GM23338 (cell line): ENCODE data around the gene MYLK4. TPM values are rescaled to one million over a fixed set of nuclear protein-coding genes. Genes with fewer than 3 reads are reported as not detected.
A peak's percentile ranks its signal among the peaks of the same experiment; 100 is the strongest.

ENCODE experiments used
- ATAC-seq: fragments of 200-7000 bp; cut with Tn5 transposase; 3 replicates; pipeline ENCODE4 v1.9.1; 2020
- DNase-seq: peaks from one replicate; pipeline ENCODE4 v3.0.0-alpha.2; 2015; ENCODE audit warnings: low spot score
- H2AFZ ChIP-seq: fragments of 200-600 bp; sonication (generic); 2 replicates; pipeline ENCODE4 v1.8.0; 2016; ENCODE audit warnings: antibody characterized with exemption, mild to moderate bottlenecking, moderate library complexity
- H3F3A ChIP-seq: fragments of 200-600 bp; sonication (generic); replicated peaks from 2 replicates; pipeline ENCODE4 v1.8.0; 2017; ENCODE audit warnings: antibody characterized with exemption, mixed run types, low read depth
- H3K27ac ChIP-seq: fragments of 200-600 bp; sonication (generic); 2 replicates; pipeline ENCODE4 v1.6.1; 2016; ENCODE audit warnings: low read depth
- H3K27me3 ChIP-seq: fragments of 200-600 bp; sonication (generic); 2 replicates; pipeline ENCODE4 v1.8.0; 2016; ENCODE audit warnings: mild to moderate bottlenecking, mixed run types, moderate library complexity; ENCODE audit not compliant: insufficient read depth
- H3K36me3 ChIP-seq: fragments of 200-600 bp; sonication (generic); 2 replicates; pipeline ENCODE4 v1.8.0; 2016; ENCODE audit warnings: mild to moderate bottlenecking; ENCODE audit not compliant: insufficient read depth
- H3K4me1 ChIP-seq: fragments of 200-600 bp; sonication (generic); 2 replicates; pipeline ENCODE4 v1.8.0; 2016; ENCODE audit warnings: mild to moderate bottlenecking, moderate library complexity; ENCODE audit not compliant: insufficient read depth
- H3K4me2 ChIP-seq: fragments of 200-600 bp; sonication (generic); 2 replicates; pipeline ENCODE4 v1.7.1; 2017; ENCODE audit warnings: mixed run types
- H3K4me3 ChIP-seq: fragments of 200-600 bp; sonication (generic); 2 replicates; pipeline ENCODE4 v1.6.1; 2016; ENCODE audit warnings: mixed run types
- H3K79me2 ChIP-seq: fragments of 200-600 bp; sonication (generic); replicated peaks from 2 replicates; pipeline ENCODE4 v1.8.0; 2017; ENCODE audit warnings: mild to moderate bottlenecking; ENCODE audit not compliant: insufficient read depth
- H3K9me2 ChIP-seq: fragments of 200-600 bp; sonication (generic); 2 replicates; pipeline ENCODE4 v1.8.0; 2017; ENCODE audit not compliant: insufficient read depth
- H4K20me1 ChIP-seq: fragments of 200-600 bp; sonication (generic); replicated peaks from 2 replicates; pipeline ENCODE4 v1.8.0; 2017; ENCODE audit warnings: mild to moderate bottlenecking; ENCODE audit not compliant: insufficient read depth
- H3K27ac Mint-ChIP-seq: 2 replicates; pipeline ENCODE4 v1.8.0; 2020; ENCODE audit warnings: inconsistent platforms, mild to moderate bottlenecking, moderate library complexity, mixed read lengths
- H3K27me3 Mint-ChIP-seq: 3 replicates; pipeline ENCODE4 v1.8.0; 2022; ENCODE audit warnings: low read depth, mild to moderate bottlenecking, moderate library complexity, mixed read lengths, inconsistent platforms; ENCODE audit not compliant: insufficient read depth, poor library complexity
- H3K36me3 Mint-ChIP-seq: 3 replicates; pipeline ENCODE4 v1.8.0; 2021; ENCODE audit warnings: low read depth, mild to moderate bottlenecking, inconsistent platforms, moderate library complexity, mixed read lengths
- H3K4me1 Mint-ChIP-seq: 3 replicates; pipeline ENCODE4 v1.8.0; 2020; ENCODE audit warnings: mild to moderate bottlenecking, inconsistent platforms, mixed read lengths
- H3K4me3 Mint-ChIP-seq: 3 replicates; pipeline ENCODE4 v1.8.0; 2021; ENCODE audit warnings: moderate library complexity, mild to moderate bottlenecking, inconsistent platforms, mixed read lengths
- H3K9me3 Mint-ChIP-seq: 3 replicates; pipeline ENCODE4 v1.8.0; 2020; ENCODE audit warnings: moderate library complexity, mild to moderate bottlenecking, inconsistent platforms, mixed read lengths
- CREB1 ChIP-seq: fragments of 250-450 bp; sonication (Bioruptor Pico); IDR thresholded peaks from 2 replicates; pipeline ENCODE4 v1.5.0; 2020; ENCODE audit warnings: low read depth, mild to moderate bottlenecking, moderate library complexity
- EZH2 ChIP-seq: fragments of 200-600 bp; sonication (generic); IDR thresholded peaks from one replicate; pipeline ENCODE4 v1.8.0; 2017; ENCODE audit warnings: antibody characterized with exemption, mild to moderate bottlenecking, low read depth; ENCODE audit not compliant: unreplicated experiment
- POLR2AphosphoS5 ChIP-seq: IDR thresholded peaks from 2 replicates; pipeline ENCODE4 v1.6.1; 2016; ENCODE audit warnings: antibody characterized with exemption, low read depth
- STAT1 ChIP-seq: IDR thresholded peaks from one replicate; pipeline ENCODE4 v1.6.1; 2016; ENCODE audit warnings: antibody characterized with exemption; ENCODE audit not compliant: unreplicated experiment
- ZNF114 ChIP-seq: fragments of 250-450 bp; sonication (Bioruptor Pico); IDR thresholded peaks from 2 replicates; pipeline ENCODE4 v1.5.0; 2020; ENCODE audit warnings: mild to moderate bottlenecking, moderate library complexity
- polyA plus RNA-seq: library from polyadenylated mRNA; unstranded; fragments of >200 nt; fragmentation: Nextera tagmentation; extraction: Ambion mirVana; gene quantifications from 2 replicates; pipeline ENCODE4 v1.2.1, GENCODE V29; 2016
- total RNA-seq: library from RNA; depleted of rRNA; stranded (reverse); fragments of >200 nt; shearing (Covaris generic); gene quantifications from 2 replicates; pipeline ENCODE4 v1.2.3, GENCODE V29; 2014
- TF ChIP-seq, protein P1 (sequence below): fragments of 250-450 bp; sonication (Bioruptor Pico); IDR thresholded peaks from 2 replicates; pipeline ENCODE4 v1.5.0; 2020; ENCODE audit warnings: mild to moderate bottlenecking, moderate library complexity

MYLK4 gene
- total and polyA plus RNA-seq, 2 experiments from 2014 or later: 0.03 to 0.17 TPM

DNA sequence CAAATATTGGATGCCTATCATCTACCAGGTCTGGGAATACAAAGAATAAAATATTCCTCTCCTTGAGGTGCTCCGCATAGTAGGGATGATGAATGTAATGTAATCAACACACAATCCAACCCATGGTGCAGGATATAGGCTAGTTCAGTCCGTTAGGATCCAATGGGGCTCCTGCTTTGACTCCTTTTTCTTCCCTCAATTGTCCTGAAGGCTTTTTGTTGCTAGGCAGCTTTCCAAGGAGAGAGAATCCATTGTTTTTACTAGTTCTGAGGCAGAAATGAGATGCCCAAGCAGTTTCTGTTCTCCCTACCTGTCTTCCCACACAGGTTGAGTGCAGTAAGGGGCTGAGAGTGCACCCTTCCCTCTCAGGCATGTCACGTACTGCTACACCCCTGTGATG is 26.5 kb upstream of the MYLK4 start:
- no peak overlapping the region for H2AFZ ChIP-seq
- Mint-ChIP-seq H3K27ac (no peak overlapping the region), H3K9me3 (no peaks in the 10 kb centered on the region), H3K36me3 (peaks cover 22% of the 10 kb centered on the region), H3K4me3 (no peak overlapping the region), H3K27me3 (no peaks in the 10 kb centered on the region), H3K4me1 (0 out of 3 replicates have a peak, but pooled peaks cover 2% of the 10 kb centered on the region)
- H3K36me3 ChIP-seq: no peaks in the 10 kb centered on the region; the same call in 1 of the 2 replicates
- no peak overlapping the region for H3K4me3 ChIP-seq
- ATAC-seq: peak; percentile 39
- TF ChIP-seq POLR2AphosphoS5 (no peak), STAT1 (no peak), CREB1 (CRISPR knock-in tag) (no peak)
- H3K4me2 ChIP-seq: no peak overlapping the region
- H4K20me1 ChIP-seq: peaks cover 13% of the 10 kb centered on the region; the same call in 1 of the 2 replicates
- DNase-seq: no peak
- H3K27me3 ChIP-seq: no peaks in the 10 kb centered on the region
- no peaks in the 10 kb centered on the region for H3K9me2 ChIP-seq
- no peaks in the 10 kb centered on the region for H3K4me1 ChIP-seq
- H3F3A ChIP-seq: no peaks in the 10 kb centered on the region
- H3K27ac ChIP-seq: no peak overlapping the region
- peaks cover 78% of the 10 kb centered on the region for H3K79me2 ChIP-seq

DNA sequence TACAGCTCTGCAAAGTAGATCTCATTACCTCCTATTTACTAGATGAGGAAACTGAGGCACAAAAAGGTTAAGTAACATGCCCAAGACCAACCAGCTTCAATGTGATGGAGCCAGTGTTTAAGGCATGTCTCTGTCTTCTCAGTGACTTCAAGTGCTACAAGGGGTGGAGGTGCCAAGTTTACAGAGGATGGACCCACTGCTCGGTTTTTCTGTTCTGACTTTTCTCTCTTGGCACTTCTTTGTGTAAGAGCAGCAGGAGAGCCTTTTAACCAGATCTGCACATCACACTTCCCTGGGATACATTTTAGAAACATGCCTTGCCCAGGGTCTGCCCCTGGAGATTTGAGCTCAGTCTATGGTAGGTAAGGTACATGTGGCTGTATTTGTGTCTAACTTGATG is 24.3 kb upstream of the MYLK4 start:
- Histone ChIP-seq H2AFZ (no peak overlapping the region), H3K27me3 (no peaks in the 10 kb centered on the region), H3K27ac (no peak overlapping the region), H3K9me2 (no peaks in the 10 kb centered on the region), H3K36me3 (no peaks in the 10 kb centered on the region), H3K4me3 (no peak overlapping the region), H3K4me1 (peaks cover 4% of the 10 kb centered on the region), H3K79me2 (peaks cover 96% of the 10 kb centered on the region), H3F3A (no peaks in the 10 kb centered on the region), H3K4me2 (no peak overlapping the region), H4K20me1 (peaks cover 30% of the 10 kb centered on the region)
- no peak for DNase-seq
- H3K27ac Mint-ChIP-seq: no peak overlapping the region
- H3K36me3 Mint-ChIP-seq: peaks cover 16% of the 10 kb centered on the region
- no peaks in the 10 kb centered on the region for H3K9me3 Mint-ChIP-seq
- H3K4me1 Mint-ChIP-seq: peaks cover 8% of the 10 kb centered on the region; the same call in 2 of the 3 replicates
- H3K4me3 Mint-ChIP-seq: no peak overlapping the region
- no peaks in the 10 kb centered on the region for H3K27me3 Mint-ChIP-seq
- no peak for ATAC-seq
- TF ChIP-seq EZH2 (no peak), ZNF114 (no peak), CREB1 (CRISPR knock-in tag) (no peak)
- TF ChIP-seq, protein P1, sequence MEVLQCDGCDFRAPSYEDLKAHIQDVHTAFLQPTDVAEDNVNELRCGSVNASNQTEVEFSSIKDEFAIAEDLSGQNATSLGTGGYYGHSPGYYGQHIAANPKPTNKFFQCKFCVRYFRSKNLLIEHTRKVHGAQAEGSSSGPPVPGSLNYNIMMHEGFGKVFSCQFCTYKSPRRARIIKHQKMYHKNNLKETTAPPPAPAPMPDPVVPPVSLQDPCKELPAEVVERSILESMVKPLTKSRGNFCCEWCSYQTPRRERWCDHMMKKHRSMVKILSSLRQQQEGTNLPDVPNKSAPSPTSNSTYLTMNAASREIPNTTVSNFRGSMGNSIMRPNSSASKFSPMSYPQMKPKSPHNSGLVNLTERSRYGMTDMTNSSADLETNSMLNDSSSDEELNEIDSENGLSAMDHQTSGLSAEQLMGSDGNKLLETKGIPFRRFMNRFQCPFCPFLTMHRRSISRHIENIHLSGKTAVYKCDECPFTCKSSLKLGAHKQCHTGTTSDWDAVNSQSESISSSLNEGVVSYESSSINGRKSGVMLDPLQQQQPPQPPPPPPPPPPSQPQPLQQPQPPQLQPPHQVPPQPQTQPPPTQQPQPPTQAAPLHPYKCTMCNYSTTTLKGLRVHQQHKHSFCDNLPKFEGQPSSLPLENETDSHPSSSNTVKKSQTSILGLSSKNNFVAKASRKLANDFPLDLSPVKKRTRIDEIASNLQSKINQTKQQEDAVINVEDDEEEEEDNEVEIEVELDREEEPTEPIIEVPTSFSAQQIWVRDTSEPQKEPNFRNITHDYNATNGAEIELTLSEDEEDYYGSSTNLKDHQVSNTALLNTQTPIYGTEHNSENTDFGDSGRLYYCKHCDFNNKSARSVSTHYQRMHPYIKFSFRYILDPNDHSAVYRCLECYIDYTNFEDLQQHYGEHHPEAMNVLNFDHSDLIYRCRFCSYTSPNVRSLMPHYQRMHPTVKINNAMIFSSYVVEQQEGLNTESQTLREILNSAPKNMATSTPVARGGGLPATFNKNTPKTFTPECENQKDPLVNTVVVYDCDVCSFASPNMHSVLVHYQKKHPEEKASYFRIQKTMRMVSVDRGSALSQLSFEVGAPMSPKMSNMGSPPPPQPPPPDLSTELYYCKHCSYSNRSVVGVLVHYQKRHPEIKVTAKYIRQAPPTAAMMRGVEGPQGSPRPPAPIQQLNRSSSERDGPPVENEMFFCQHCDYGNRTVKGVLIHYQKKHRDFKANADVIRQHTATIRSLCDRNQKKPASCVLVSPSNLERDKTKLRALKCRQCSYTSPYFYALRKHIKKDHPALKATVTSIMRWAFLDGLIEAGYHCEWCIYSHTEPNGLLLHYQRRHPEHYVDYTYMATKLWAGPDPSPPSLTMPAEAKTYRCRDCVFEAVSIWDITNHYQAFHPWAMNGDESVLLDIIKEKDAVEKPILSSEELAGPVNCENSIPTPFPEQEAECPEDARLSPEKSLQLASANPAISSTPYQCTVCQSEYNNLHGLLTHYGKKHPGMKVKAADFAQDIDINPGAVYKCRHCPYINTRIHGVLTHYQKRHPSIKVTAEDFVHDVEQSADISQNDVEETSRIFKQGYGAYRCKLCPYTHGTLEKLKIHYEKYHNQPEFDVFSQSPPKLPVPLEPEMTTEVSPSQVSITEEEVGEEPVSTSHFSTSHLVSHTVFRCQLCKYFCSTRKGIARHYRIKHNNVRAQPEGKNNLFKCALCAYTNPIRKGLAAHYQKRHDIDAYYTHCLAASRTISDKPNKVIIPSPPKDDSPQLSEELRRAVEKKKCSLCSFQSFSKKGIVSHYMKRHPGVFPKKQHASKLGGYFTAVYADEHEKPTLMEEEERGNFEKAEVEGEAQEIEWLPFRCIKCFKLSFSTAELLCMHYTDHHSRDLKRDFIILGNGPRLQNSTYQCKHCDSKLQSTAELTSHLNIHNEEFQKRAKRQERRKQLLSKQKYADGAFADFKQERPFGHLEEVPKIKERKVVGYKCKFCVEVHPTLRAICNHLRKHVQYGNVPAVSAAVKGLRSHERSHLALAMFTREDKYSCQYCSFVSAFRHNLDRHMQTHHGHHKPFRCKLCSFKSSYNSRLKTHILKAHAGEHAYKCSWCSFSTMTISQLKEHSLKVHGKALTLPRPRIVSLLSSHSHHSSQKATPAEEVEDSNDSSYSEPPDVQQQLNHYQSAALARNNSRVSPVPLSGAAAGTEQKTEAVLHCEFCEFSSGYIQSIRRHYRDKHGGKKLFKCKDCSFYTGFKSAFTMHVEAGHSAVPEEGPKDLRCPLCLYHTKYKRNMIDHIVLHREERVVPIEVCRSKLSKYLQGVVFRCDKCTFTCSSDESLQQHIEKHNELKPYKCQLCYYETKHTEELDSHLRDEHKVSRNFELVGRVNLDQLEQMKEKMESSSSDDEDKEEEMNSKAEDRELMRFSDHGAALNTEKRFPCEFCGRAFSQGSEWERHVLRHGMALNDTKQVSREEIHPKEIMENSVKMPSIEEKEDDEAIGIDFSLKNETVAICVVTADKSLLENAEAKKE (CRISPR knock-in tag): no peak
